ENCODE results near the gene INPP5D.
"Not testable (repeated sequence)": the region's sequence is repeated elsewhere in the genome, so short reads cannot be mapped to it uniquely, and the experiment has no call there.

The INPP5D gene

GRCh38 chr2:233099820-233100191 lies 39.7 kb downstream of the INPP5D start:
- DNase-seq: not testable (repeated sequence)

DNA sequence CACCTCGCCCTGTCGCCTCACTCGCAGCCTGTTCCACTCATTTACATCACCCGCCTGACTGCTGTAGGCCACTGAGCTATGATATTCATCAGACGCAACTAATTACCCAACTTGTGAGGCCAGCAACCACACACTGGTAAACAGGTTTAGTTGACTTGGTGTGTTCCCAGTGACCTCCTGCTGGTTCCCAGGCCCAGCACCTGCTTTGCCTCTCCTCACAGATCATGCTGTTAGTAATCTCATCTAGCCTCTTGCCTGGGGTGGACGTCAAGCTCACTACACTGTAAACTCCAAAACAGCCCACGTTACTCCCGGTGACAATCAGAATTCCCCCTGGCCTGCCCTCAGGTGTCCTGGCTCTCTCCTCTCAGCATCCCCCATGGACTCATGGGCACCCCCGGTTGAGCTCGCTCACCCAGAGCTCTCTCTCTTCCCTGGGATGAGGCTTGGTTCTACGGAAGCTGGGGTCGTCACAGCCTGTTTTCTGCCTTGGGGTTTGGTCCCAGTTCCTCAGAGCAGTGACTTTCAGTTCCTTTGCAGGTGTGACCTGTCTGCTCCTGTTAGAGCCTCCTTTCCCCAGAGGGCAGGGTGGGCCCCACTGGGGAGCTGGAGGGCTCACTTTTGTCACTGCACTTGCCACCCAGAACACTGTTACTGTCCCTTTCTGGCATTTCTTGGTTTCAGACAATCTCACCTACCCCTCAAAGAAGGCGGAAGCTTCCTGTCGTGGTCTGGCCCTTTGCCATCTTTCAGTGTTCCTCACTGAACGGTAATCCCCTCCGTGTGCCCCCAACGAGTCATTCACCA lies 40.3 kb downstream of the INPP5D start:
- no peak for DNase-seq

DNA sequence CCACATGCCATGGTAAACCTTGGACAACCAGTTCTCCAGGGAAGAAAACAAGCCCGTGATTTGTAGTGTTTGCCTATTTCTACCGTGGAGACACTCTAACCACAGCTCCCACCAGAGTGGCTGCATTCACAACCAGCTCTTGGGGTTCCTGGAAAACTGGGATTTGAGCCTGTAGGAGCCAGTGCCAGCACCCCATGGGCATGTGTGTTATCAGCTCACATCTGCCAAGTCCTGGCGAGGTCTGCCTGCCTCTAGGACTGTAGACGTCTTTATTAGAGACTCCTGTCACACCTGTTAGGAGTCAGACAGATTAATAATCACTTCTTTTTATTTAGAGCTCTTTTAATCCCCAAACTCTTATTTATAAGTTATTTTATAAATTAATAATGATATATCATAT lies 41.0 kb downstream of the INPP5D start:
- DNase-seq: no peak

DNA sequence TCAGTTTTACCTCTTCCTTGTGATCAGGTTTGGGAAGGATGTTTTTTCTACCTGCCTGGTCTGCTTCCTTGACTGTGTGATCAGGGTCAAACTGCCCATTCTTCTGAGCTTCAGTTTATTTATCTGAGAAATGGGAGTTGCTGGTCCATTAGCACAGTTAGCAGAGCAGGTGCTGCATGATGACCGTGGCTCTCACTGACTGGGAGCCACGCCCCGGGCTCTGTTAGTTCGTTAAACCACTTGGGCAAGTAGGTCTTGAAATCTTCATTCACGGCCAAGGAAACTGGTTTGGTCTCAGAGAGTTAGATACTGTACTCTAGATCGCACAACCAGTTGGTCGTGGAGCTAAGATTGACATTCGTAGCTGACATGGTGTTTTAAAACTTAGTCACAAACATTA lies 41.7 kb downstream of the INPP5D start:
- no peak for DNase-seq

DNA sequence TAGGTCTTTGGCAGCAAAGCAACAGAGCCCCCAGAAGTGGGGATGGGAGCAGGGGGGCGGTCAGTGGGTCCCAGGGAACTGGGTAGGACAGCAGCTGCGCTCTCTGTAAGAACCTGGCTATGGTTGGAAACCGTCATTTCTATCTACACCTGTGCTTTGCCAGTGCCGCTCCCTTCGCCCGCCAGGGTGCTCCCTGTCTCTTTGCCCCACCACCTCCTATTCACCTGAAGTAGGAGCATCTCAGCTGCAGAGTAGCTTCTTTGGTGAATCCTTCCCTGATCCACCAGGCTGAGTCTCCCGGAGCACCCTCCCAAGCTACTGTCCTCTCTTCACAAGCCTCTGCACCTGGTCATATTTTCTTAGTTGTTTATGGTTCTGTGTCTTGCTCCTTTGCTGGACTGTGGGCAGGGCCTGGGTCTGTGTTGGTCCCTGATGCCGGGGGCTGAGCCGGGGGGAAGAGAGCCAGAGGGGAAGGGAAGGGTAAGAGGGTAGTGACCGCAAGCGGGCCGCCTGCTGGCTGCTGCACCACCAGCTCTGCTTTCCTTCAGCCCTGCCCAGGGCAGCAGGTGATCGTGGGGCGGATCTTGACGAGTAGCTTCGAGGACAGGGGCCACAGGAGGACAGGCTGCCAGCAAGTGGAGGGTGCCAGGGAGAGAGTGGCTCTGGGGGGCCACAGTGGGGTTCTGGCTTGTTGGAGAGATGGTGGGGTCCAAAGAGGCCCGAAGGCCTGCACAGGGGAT lies 45.2 kb downstream of the INPP5D start:
- no peak for DNase-seq

DNA sequence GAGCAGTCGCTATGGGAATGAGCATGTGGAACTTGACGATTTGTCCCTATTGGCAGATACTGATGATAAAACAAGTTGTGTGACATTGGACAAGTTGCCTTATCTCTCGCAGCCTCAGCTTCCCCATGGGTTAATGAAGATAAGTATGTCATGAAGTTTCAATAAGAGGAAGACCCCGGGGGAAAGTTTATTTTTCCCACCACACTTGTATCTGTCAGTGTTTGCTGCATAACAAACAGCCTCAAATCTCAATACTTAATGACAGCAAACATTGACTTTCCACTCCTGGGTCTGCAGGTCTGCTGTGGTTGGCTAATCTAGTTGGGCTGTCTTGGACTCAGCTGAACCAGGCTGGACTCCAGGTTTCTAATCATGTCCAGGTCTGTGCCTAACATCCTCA lies 45.8 kb downstream of the INPP5D start:
- no peak for DNase-seq

DNA sequence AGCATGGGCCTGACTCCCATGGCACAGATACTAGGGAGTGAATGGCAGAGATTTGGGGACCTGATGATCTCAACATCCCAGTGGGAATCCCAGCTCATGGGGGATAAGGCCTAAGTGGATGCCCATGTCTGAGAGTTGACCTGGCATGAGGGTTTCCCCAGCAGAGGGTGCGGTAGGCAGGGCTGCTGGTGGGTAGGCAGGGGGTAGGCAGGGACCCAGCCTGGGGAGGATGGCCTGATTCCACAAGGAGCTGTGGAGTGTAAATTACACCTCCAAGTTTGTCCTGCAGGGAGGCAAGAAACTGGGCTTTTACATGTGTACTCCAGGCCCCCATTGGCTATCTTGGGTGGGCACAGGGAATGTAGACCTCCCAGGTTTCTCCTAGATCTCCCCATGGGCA lies 46.9 kb downstream of the INPP5D start:
- no peak for DNase-seq

DNA sequence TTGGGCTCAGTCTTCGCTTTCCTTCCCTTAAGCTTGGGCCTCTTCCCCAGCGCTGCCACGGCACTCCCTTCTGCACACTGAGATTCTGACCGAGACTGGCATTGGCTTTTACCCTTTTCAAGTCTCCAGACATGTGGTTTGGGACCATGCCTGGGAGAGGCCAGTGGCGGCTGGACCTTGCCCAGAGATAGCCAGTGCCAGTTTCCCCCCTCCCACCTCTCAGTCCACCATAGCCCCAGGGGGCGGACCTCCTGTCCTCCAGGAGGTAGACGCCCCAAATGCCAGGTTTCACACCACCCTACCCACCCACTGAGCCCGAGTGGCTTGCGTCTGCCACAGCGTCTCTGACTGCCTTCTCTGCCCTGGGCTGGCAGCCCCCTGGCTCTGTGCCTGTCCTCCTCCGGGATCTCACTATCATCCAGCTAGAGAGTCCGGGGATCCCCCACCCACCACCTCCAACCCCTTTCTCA lies 47.7 kb downstream of the INPP5D start:
- no peak for DNase-seq

DNA sequence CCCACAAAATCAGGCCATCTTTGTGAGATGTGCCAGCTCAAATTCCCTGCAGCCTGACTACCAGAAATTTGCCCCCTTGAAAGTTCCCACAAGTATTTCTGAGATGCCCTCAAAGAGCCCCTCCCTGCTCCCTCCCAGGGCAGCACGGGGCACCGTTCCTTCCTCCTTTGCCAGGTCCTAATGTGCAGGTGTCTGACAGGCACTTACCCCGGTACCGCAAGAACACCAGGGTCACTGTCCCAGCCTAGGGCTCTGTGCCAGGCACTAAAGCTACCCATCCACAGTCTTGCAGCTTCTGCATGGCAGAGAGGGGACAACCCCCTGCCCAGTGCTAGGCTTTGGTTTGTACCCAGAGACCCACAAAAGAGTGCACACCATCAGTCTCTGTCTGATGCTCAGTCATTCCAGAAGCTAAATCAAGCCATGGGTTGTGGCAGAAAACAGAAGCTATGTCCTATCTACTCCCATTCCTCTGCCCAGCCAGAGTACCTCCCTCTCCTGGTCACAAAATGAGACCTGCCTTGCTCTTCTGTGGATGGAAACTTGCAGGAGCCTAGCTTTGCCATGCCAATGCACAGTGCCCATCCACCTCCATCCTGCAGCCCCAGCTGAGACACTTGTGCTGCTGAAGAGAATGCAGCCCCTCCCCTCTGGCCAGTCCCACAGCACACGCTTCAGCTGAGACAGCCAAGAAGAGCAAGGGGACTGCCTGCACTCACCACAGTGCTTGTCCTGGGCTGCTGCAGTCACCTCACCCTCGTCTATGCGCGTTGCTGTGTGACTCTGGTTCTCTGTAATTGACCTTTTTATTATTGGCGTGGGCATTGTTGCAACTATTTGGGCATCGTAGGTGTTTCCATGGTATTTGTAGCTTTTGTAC lies 48.7 kb downstream of the INPP5D start:
- DNase-seq: no peak

GRCh38 chr2:233111427-233111826 lies 51.3 kb downstream of the INPP5D start:
- no peak for DNase-seq

DNA sequence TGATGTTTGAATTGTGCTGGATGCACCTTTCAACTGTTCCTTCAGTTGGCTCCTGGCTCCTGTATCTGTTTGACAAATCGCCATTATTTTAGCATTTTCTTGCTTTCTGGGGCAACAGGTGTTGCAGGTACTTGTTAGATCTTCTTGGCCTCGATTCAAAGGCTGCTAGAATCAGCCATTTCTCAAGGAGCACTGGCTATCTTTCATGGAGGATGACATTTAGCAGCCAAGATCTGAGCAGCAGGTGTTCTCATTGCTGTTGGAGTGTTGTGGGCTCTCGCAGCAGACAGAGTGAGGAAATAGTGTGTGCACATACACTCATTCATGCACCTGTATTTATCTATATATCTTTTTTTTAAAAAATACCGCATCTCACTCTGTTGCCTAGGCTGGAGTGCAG lies 52.2 kb downstream of the INPP5D start:
- DNase-seq: no peak

DNA sequence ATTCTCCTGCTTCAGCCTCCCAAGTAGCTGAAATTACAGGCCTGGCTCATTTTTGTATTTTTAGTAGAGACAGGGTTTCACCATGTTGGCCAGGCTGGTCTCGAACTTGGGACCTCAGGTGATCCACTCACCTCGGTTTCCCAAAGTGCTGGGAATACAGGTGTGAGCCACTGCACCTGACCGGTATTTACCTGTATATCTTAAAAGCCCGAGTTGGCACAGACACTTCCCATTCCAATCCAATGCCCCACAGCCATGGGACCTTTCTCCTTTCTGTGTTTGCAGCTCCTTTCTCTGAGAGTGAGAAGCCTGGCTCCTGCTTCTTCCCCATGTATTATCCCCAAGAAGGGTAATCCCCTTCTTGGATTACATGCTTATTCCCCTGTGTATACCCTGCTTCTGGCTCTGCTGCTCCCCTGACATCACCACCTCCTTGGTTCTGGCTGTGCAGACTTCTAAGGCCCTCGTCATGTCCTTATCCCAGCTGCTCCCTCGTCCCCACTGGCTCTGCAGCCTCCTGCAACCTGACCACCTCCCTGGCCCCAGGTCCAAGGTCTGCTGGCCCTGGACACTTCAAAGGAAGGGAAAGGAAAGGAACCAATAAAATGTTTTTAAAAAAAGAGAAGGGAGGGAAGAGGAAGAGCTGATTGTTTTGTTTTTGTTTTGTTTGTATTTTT lies 52.8 kb downstream of the INPP5D start:
- DNase-seq: no peak

DNA sequence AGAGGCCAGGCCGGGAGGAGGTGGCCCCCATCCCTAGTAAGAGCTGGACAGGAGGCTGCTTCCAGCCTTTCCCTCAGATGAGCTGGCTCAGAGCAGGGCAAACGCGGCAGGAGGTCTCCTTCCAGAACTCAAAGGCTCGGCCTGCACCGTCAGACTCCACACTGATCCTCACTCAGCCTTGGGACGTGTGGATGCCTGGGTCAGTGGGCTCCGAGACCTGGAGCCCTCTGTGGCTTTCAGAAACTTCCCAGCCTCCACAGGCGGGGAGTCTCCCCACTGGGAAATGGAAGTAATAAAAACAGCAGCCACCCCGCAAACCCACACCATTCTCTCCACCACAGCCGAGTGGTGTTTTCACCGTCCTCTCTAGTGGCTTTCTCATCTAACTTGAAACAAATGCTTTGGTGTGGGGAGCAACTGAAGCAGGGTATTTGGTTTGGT lies 54.3 kb downstream of the INPP5D start:
- DNase-seq: no peak

DNA sequence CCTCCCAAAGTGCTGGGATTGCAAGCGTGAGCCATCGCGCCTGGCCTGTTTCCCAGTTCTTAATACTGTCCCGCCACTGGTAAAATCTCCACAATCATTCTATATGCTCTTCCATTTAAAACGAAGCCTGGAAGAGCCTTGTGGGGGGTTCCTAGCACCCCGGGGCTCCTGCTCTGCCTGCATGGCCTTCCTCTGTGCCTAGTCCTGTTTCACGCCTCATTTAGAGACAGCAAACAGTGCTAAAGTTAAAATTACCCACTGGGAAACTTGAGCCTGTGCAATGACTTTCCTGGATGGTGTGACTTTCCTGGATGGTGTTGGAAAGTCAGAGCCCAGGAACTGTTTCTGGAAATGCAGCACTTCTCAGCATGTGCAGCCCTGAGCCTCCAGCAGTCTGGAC lies 55.0 kb downstream of the INPP5D start:
- no peak for DNase-seq

DNA sequence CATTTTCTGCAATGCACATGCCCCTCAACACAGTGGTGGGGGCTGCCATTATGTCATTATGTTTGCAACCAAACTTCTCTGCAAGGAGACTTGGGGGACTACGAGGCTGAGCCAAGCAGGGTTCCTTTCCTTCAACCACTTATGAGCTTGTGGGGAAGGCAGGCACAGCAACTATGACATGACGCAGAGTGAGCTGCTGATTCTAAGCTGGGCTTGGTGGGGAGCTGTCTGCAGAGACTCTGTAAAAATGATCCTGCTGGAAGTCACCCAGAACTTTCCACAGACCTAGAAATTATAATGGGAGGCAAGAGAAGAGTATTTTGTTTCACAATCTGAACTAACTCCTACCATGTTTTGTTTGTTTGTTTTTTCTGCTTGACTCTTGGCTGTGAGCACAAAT lies 55.6 kb downstream of the INPP5D start:
- DNase-seq: no peak

- no peak for DNase-seq
Observed at GRCh38 chr2:233116946-233117345, 56.8 kb downstream of the INPP5D start.

DNA sequence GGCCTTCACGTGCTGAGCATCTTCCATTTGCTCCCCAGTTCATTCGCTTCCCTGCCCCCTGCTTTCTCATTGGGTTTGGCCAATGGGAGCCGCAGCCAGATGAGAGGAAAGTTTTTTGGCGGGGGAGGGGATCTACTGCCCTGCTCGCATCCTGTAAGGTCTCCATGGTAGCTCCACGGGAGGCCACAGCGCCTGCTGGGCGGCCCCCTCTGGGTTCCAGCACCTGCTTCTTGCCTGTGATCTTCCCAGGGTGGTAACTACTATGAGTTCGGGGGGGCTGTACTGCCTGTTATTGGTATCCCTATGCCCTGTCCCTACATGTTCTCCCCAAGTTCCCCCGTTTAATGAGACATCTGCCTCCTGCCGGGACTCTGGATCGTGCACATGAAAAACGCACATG lies 57.2 kb downstream of the INPP5D start:
- DNase-seq: no peak

- DNase-seq: no peak
Observed at GRCh38 chr2:233117811-233118647, 57.9 kb downstream of the INPP5D start.

DNA sequence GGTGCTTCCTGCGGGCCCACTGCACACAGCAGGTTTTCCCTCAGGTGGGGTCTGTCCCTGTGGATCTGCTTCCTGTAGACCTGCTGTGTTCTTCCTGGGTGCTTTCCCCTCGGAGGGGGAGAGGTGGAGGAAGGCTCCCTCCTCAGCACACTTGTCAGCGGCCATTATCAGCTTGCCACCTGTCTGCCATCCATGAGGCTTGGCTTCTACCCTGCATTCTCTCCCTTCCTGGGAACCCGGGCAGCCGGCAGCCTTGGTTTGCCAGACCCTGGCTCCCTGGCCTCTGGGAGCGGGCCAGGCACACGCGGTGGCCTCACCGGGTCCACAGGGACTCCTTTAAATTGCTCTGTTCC lies 58.5 kb downstream of the INPP5D start:
- DNase-seq: no peak

GRCh38 chr2:233119123-233119522 lies 59.0 kb downstream of the INPP5D start:
- no peak for DNase-seq

DNA sequence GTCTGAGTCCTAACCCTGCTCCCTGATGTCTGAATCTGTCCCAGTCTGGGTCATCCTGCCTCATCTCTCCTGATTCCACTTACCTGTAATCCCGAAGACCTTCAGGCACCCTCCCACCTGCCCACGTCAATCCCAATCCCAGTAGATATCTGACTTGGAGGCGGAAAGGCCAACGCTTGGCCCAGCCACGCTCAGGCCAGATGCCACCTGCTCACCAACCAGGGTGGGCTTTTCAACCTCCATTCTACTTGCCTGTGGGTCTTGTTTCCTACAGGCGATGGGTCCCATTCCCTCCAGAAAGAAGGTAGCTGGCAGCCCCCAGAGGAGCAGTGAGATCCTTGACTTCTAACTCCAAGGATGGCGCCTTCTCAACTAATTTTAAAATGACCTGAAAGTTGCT lies 59.7 kb downstream of the INPP5D start:
- DNase-seq: no peak

DNA sequence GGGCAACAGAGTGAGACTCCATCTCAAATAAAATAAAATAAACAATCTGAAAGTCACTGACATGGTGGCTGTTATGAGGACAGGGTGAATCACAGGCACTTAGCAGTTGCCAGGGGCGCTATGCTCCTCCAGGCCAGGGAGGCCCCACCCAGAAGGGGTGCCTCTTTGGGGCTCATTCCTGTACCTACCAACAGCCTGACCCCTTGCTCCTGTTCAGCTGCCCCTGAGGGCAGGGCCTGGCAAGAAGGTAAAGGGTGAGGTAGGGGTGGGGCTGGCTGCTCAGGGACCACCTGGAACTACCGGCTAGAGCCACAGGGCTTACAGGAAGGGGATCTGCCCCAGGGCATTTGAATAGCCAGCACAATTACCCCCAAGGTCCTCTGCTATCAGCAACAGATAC lies 60.3 kb downstream of the INPP5D start:
- DNase-seq: no peak

Data from kidney glomerular epithelial cell (primary cell).